Neural progenitor cell (in vitro differentiated cells): Measurements from ENCODE around the gene FMO2. TPM values are rescaled to one million over a fixed set of nuclear protein-coding genes. Genes with fewer than 3 reads are reported as not detected.

Experiments
- DNase-seq: peaks from one replicate; pipeline ENCODE4 v3.0.0-alpha.2; 2016; ENCODE audit warnings: low spot score
- H2AFZ ChIP-seq: fragments of 200-600 bp; sonication (generic); replicated peaks from 2 replicates; pipeline ENCODE4 v1.6.1; 2016; ENCODE audit warnings: antibody characterized with exemption
- H3F3A ChIP-seq: fragments of 200-600 bp; sonication (generic); 2 replicates; pipeline ENCODE4 v1.6.1; 2016; ENCODE audit warnings: antibody characterized with exemption, low read depth
- H3K27ac ChIP-seq: fragments of 200-600 bp; sonication (generic); 2 replicates; pipeline ENCODE4 v1.5.1; 2016; ENCODE audit warnings: mild to moderate bottlenecking
- H3K27me3 ChIP-seq: fragments of 200-600 bp; sonication (generic); 2 replicates; pipeline ENCODE4 v1.6.1; 2016; ENCODE audit warnings: mild to moderate bottlenecking, moderate library complexity
- H3K36me3 ChIP-seq: fragments of 200-600 bp; sonication (generic); 2 replicates; pipeline ENCODE4 v1.5.1; 2016
- H3K4me1 ChIP-seq: fragments of 200-600 bp; sonication (generic); 2 replicates; pipeline ENCODE4 v1.6.1; 2016; ENCODE audit warnings: mixed run types
- H3K4me2 ChIP-seq: fragments of 200-600 bp; sonication (generic); 2 replicates; pipeline ENCODE4 v1.6.1; 2016
- H3K4me3 ChIP-seq: fragments of 200-600 bp; sonication (generic); 2 replicates; pipeline ENCODE4 v1.5.1; 2016
- H3K79me2 ChIP-seq: fragments of 200-600 bp; sonication (generic); 2 replicates; pipeline ENCODE4 v1.6.1; 2016; ENCODE audit warnings: low read depth
- H3K9ac ChIP-seq: fragments of 200-600 bp; sonication (generic); 2 replicates; pipeline ENCODE4 v1.6.1; 2016
- H3K9me3 ChIP-seq: fragments of 200-600 bp; sonication (generic); 2 replicates; pipeline ENCODE4 v1.5.1; 2016; ENCODE audit warnings: low read depth
- H4K20me1 ChIP-seq: fragments of 200-600 bp; sonication (generic); 2 replicates; pipeline ENCODE4 v1.6.1; 2016; ENCODE audit warnings: low read depth
- H3K27ac Mint-ChIP-seq: 3 replicates; pipeline ENCODE4 v1.8.0; 2021; ENCODE audit warnings: mixed read lengths
- H3K27me3 Mint-ChIP-seq: 2 replicates; pipeline ENCODE4 v1.8.0; 2022; ENCODE audit warnings: low read depth, mild to moderate bottlenecking, inconsistent platforms, moderate library complexity, mixed read lengths; ENCODE audit not compliant: insufficient read depth
- H3K36me3 Mint-ChIP-seq: 3 replicates; pipeline ENCODE4 v1.8.0; 2021; ENCODE audit warnings: mixed read lengths
- H3K4me1 Mint-ChIP-seq: 3 replicates; pipeline ENCODE4 v1.8.0; 2021; ENCODE audit warnings: mixed read lengths
- H3K4me3 Mint-ChIP-seq: 3 replicates; pipeline ENCODE4 v1.8.0; 2021; ENCODE audit warnings: mild to moderate bottlenecking, moderate library complexity, mixed read lengths
- H3K9me3 Mint-ChIP-seq: 3 replicates; pipeline ENCODE4 v1.8.0; 2020; ENCODE audit warnings: mixed read lengths
- CTCF ChIP-seq: fragments of 200-600 bp; sonication (generic); IDR thresholded peaks from 2 replicates; pipeline ENCODE4 v1.5.1; 2017; ENCODE audit warnings: antibody characterized with exemption, mild to moderate bottlenecking
- EZH2 ChIP-seq: fragments of 200-600 bp; sonication (generic); IDR thresholded peaks from 2 replicates; pipeline ENCODE4 v1.6.1; 2017; ENCODE audit warnings: antibody characterized with exemption, mild to moderate bottlenecking, moderate library complexity
- EZH2phosphoT487 ChIP-seq: fragments of 200-600 bp; sonication (generic); IDR thresholded peaks from 2 replicates; pipeline ENCODE4 v1.6.1; 2017; ENCODE audit warnings: antibody characterized with exemption
- total RNA-seq: library from RNA; depleted of rRNA; stranded (reverse); fragments of >200 nt; gene quantifications from 2 replicates; pipeline ENCODE4 v1.2.3, GENCODE V29; 2015; ENCODE audit warnings: low replicate concordance

The FMO2 gene
- total RNA-seq, 1 donor from 2014 or later: 0.47 TPM

- no peak for TF ChIP-seq EZH2phosphoT487
- TF ChIP-seq CTCF: no peak
- TF ChIP-seq EZH2: no peak
- no peaks in the 10 kb centered on the region for H3K9me3 Mint-ChIP-seq
- no peak overlapping the region for H3K27ac Mint-ChIP-seq
- Histone ChIP-seq H3K79me2 (no peaks in the 10 kb centered on the region), H3K4me1 (peaks cover 34% of the 10 kb centered on the region), H3K4me2 (no peak overlapping the region), H3K4me3 (no peak overlapping the region), H3K27me3 (no peaks in the 10 kb centered on the region), H2AFZ (no peak overlapping the region), H3K9me3 (no peaks in the 10 kb centered on the region), H3K9ac (no peak overlapping the region), H3F3A (peaks cover 12% of the 10 kb centered on the region), H4K20me1 (no peaks in the 10 kb centered on the region), H3K36me3 (no peaks in the 10 kb centered on the region), H3K27ac (no peak overlapping the region)
- DNase-seq: no peak
- H3K4me3 Mint-ChIP-seq: no peak overlapping the region
- no peaks in the 10 kb centered on the region for H3K27me3 Mint-ChIP-seq
- H3K4me1 Mint-ChIP-seq: peaks cover 18% of the 10 kb centered on the region
- no peaks in the 10 kb centered on the region for H3K36me3 Mint-ChIP-seq
These were observed 44.7 kb upstream of the FMO2 start for GRCh38 chr1:171140401-171140800.

- peaks cover 12% of the 10 kb centered on the region for H3F3A ChIP-seq
- DNase-seq: no peak
- Mint-ChIP-seq H3K9me3 (no peaks in the 10 kb centered on the region), H3K36me3 (no peaks in the 10 kb centered on the region), H3K27me3 (no peaks in the 10 kb centered on the region), H3K4me1 (peaks cover 18% of the 10 kb centered on the region), H3K27ac (no peak overlapping the region), H3K4me3 (no peak overlapping the region)
- H2AFZ ChIP-seq: peak overlapping the region; percentile 59
- H3K79me2 ChIP-seq: no peaks in the 10 kb centered on the region
- H4K20me1 ChIP-seq: no peaks in the 10 kb centered on the region
- H3K9me3 ChIP-seq: no peaks in the 10 kb centered on the region
- no peak for TF ChIP-seq EZH2phosphoT487
- no peak for TF ChIP-seq CTCF
- no peak for TF ChIP-seq EZH2
- peaks cover 34% of the 10 kb centered on the region for H3K4me1 ChIP-seq
- H3K4me3 ChIP-seq: no peak overlapping the region
- no peak overlapping the region for H3K9ac ChIP-seq
- H3K36me3 ChIP-seq: no peaks in the 10 kb centered on the region
- no peaks in the 10 kb centered on the region for H3K27me3 ChIP-seq
- no peak overlapping the region for H3K4me2 ChIP-seq
- H3K27ac ChIP-seq: no peak overlapping the region
These were observed 44.0 kb upstream of the FMO2 start for GRCh38 chr1:171140956-171141687.

GRCh38 chr1:171141688-171142415 lies 43.2 kb upstream of the FMO2 start:
- H3K27ac ChIP-seq: peak overlapping the region; percentile 55
- H3K4me1 ChIP-seq: peaks cover 34% of the 10 kb centered on the region
- no peaks in the 10 kb centered on the region for H4K20me1 ChIP-seq
- no peak for DNase-seq
- H3K36me3 ChIP-seq: no peaks in the 10 kb centered on the region
- H2AFZ ChIP-seq: peak overlapping the region; percentile 59
- peaks cover 18% of the 10 kb centered on the region for H3K4me1 Mint-ChIP-seq
- H3F3A ChIP-seq: peaks cover 12% of the 10 kb centered on the region
- no peaks in the 10 kb centered on the region for H3K9me3 Mint-ChIP-seq
- H3K27me3 ChIP-seq: no peaks in the 10 kb centered on the region
- no peak overlapping the region for H3K9ac ChIP-seq
- H3K36me3 Mint-ChIP-seq: no peaks in the 10 kb centered on the region
- no peaks in the 10 kb centered on the region for H3K9me3 ChIP-seq
- no peak overlapping the region for H3K4me3 Mint-ChIP-seq
- H3K27ac Mint-ChIP-seq: no peak overlapping the region
- H3K4me3 ChIP-seq: no peak overlapping the region
- TF ChIP-seq CTCF: no peak
- no peak for TF ChIP-seq EZH2
- TF ChIP-seq EZH2phosphoT487: no peak
- H3K4me2 ChIP-seq: peak overlapping the region; percentile 36
- no peaks in the 10 kb centered on the region for H3K79me2 ChIP-seq
- H3K27me3 Mint-ChIP-seq: no peaks in the 10 kb centered on the region
